GM23338 (cell line): ENCODE results near the gene UIMC1. TPM values are rescaled to one million over a fixed set of nuclear protein-coding genes. Genes with fewer than 3 reads are reported as not detected.

Experiments used
- ETS1 ChIP-seq: IDR thresholded peaks from 2 replicates; pipeline ENCODE4 v1.6.1; 2016; ENCODE audit warnings: antibody characterized with exemption
- EZH2 ChIP-seq: fragments of 200-600 bp; sonication (generic); IDR thresholded peaks from one replicate; pipeline ENCODE4 v1.8.0; 2017; ENCODE audit warnings: antibody characterized with exemption, mild to moderate bottlenecking, low read depth; ENCODE audit not compliant: unreplicated experiment
- JUNB ChIP-seq: IDR thresholded peaks from one replicate; pipeline ENCODE4 v1.6.1; 2016; ENCODE audit warnings: antibody characterized with exemption; ENCODE audit not compliant: unreplicated experiment
- STAT1 ChIP-seq: IDR thresholded peaks from one replicate; pipeline ENCODE4 v1.6.1; 2016; ENCODE audit warnings: antibody characterized with exemption; ENCODE audit not compliant: unreplicated experiment
- polyA plus RNA-seq: library from polyadenylated mRNA; unstranded; fragments of >200 nt; fragmentation: Nextera tagmentation; extraction: Ambion mirVana; gene quantifications from 2 replicates; pipeline ENCODE4 v1.2.1, GENCODE V29; 2016
- total RNA-seq: library from RNA; depleted of rRNA; stranded (reverse); fragments of >200 nt; shearing (Covaris generic); gene quantifications from 2 replicates; pipeline ENCODE4 v1.2.3, GENCODE V29; 2014
- TF ChIP-seq, protein P1 (sequence below): fragments of 250-450 bp; sonication (Bioruptor Pico); IDR thresholded peaks from 2 replicates; pipeline ENCODE4 v1.5.0; 2020; ENCODE audit warnings: mild to moderate bottlenecking, moderate library complexity
- TF ChIP-seq, protein P2 (sequence below): IDR thresholded peaks from one replicate; pipeline ENCODE4 v1.6.1; 2018; ENCODE audit warnings: antibody characterized with exemption; ENCODE audit not compliant: unreplicated experiment

Gene UIMC1
- total and polyA plus RNA-seq, 2 experiments from 2014 or later: 36.4 to 40.1 TPM

DNA sequence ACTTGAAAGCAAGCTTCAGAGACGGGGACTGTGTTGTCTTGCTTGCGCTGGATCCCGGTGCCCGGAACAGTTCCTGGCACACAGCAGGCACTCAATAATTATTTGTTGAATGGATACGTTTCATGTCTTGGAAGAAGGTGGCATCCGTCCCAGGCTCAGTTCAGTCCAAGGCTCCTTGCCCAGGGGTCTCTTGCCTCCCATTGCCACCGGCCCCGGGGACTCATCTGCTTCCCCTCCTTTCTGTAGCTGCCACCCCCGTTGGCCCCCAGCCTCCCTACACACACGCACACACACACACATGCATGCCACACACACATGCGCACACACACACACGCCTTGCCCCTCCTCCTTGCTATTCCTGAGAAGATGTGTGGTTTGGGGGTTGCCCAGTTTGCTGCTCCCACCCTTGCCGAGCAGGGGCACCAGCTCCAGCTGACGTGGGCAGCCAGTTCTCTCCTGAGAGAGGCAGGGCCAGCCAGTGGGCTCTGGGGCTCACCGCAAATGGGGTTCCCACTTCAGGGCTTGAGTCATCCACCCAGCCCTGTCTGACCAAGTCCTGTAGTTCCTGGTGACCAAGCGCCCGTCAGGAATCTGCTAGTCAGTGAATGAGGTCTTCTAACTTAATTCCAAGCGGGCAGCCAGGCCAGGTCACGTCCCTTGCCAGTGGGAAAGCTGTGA, 149.2 kb downstream of the UIMC1 start (continued):
- TF ChIP-seq, protein P1, sequence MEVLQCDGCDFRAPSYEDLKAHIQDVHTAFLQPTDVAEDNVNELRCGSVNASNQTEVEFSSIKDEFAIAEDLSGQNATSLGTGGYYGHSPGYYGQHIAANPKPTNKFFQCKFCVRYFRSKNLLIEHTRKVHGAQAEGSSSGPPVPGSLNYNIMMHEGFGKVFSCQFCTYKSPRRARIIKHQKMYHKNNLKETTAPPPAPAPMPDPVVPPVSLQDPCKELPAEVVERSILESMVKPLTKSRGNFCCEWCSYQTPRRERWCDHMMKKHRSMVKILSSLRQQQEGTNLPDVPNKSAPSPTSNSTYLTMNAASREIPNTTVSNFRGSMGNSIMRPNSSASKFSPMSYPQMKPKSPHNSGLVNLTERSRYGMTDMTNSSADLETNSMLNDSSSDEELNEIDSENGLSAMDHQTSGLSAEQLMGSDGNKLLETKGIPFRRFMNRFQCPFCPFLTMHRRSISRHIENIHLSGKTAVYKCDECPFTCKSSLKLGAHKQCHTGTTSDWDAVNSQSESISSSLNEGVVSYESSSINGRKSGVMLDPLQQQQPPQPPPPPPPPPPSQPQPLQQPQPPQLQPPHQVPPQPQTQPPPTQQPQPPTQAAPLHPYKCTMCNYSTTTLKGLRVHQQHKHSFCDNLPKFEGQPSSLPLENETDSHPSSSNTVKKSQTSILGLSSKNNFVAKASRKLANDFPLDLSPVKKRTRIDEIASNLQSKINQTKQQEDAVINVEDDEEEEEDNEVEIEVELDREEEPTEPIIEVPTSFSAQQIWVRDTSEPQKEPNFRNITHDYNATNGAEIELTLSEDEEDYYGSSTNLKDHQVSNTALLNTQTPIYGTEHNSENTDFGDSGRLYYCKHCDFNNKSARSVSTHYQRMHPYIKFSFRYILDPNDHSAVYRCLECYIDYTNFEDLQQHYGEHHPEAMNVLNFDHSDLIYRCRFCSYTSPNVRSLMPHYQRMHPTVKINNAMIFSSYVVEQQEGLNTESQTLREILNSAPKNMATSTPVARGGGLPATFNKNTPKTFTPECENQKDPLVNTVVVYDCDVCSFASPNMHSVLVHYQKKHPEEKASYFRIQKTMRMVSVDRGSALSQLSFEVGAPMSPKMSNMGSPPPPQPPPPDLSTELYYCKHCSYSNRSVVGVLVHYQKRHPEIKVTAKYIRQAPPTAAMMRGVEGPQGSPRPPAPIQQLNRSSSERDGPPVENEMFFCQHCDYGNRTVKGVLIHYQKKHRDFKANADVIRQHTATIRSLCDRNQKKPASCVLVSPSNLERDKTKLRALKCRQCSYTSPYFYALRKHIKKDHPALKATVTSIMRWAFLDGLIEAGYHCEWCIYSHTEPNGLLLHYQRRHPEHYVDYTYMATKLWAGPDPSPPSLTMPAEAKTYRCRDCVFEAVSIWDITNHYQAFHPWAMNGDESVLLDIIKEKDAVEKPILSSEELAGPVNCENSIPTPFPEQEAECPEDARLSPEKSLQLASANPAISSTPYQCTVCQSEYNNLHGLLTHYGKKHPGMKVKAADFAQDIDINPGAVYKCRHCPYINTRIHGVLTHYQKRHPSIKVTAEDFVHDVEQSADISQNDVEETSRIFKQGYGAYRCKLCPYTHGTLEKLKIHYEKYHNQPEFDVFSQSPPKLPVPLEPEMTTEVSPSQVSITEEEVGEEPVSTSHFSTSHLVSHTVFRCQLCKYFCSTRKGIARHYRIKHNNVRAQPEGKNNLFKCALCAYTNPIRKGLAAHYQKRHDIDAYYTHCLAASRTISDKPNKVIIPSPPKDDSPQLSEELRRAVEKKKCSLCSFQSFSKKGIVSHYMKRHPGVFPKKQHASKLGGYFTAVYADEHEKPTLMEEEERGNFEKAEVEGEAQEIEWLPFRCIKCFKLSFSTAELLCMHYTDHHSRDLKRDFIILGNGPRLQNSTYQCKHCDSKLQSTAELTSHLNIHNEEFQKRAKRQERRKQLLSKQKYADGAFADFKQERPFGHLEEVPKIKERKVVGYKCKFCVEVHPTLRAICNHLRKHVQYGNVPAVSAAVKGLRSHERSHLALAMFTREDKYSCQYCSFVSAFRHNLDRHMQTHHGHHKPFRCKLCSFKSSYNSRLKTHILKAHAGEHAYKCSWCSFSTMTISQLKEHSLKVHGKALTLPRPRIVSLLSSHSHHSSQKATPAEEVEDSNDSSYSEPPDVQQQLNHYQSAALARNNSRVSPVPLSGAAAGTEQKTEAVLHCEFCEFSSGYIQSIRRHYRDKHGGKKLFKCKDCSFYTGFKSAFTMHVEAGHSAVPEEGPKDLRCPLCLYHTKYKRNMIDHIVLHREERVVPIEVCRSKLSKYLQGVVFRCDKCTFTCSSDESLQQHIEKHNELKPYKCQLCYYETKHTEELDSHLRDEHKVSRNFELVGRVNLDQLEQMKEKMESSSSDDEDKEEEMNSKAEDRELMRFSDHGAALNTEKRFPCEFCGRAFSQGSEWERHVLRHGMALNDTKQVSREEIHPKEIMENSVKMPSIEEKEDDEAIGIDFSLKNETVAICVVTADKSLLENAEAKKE (CRISPR knock-in tag): no peak
- TF ChIP-seq JUNB: no peak
- TF ChIP-seq STAT1: no peak
- TF ChIP-seq, protein P2, sequence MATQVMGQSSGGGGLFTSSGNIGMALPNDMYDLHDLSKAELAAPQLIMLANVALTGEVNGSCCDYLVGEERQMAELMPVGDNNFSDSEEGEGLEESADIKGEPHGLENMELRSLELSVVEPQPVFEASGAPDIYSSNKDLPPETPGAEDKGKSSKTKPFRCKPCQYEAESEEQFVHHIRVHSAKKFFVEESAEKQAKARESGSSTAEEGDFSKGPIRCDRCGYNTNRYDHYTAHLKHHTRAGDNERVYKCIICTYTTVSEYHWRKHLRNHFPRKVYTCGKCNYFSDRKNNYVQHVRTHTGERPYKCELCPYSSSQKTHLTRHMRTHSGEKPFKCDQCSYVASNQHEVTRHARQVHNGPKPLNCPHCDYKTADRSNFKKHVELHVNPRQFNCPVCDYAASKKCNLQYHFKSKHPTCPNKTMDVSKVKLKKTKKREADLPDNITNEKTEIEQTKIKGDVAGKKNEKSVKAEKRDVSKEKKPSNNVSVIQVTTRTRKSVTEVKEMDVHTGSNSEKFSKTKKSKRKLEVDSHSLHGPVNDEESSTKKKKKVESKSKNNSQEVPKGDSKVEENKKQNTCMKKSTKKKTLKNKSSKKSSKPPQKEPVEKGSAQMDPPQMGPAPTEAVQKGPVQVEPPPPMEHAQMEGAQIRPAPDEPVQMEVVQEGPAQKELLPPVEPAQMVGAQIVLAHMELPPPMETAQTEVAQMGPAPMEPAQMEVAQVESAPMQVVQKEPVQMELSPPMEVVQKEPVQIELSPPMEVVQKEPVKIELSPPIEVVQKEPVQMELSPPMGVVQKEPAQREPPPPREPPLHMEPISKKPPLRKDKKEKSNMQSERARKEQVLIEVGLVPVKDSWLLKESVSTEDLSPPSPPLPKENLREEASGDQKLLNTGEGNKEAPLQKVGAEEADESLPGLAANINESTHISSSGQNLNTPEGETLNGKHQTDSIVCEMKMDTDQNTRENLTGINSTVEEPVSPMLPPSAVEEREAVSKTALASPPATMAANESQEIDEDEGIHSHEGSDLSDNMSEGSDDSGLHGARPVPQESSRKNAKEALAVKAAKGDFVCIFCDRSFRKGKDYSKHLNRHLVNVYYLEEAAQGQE: no peak
- no peak for TF ChIP-seq ETS1
- TF ChIP-seq EZH2: no peak
